Mesodermal cell (in vitro differentiated cells): Measurements from ENCODE around the gene NHEJ1.

Experiments used
- H3K27ac ChIP-seq: 2 replicates; pipeline ENCODE4 v1.7.0; 2013; ENCODE audit warnings: mild to moderate bottlenecking, low read depth, low read length, moderate library complexity; ENCODE audit not compliant: severe bottlenecking
- H3K36me3 ChIP-seq: 2 replicates; pipeline ENCODE4 v1.7.1; 2013; ENCODE audit warnings: mild to moderate bottlenecking, low read length, moderate library complexity; ENCODE audit not compliant: control insufficient read depth, insufficient read depth
- H3K4me1 ChIP-seq: one replicate; pipeline ENCODE4 v1.7.1; 2013; ENCODE audit warnings: mild to moderate bottlenecking, low read length; ENCODE audit not compliant: insufficient read depth, control insufficient read depth, poor library complexity, severe bottlenecking
- H3K4me3 ChIP-seq: 2 replicates; pipeline ENCODE4 v1.7.0; 2013; ENCODE audit warnings: low read length, control low read depth, mild to moderate bottlenecking; ENCODE audit not compliant: insufficient read depth, poor library complexity, severe bottlenecking; ENCODE audit errors: extremely low read depth
- H3K9me3 ChIP-seq: 2 replicates; pipeline ENCODE4 v1.7.1; 2013; ENCODE audit warnings: mild to moderate bottlenecking, low read length, moderate library complexity; ENCODE audit not compliant: control insufficient read depth
- WGBS, 2 experiments: methylation state at CpG; one replicate each; pipeline ENCODE4 v1.1.5; 2013; ENCODE audit warnings: missing lambda C conversion rate in 2 of 2; ENCODE audit not compliant: insufficient coverage in 2 of 2; 5-methylcytosine and 5-hydroxymethylcytosine counted together

NHEJ1 gene

GRCh38 chr2:219032051-219032745, 128.4 kb downstream of the NHEJ1 start:
- no peak overlapping the region for H3K27ac ChIP-seq
- H3K4me1 ChIP-seq, result no peaks in the 10 kb centered on the region
- no peaks in the 10 kb centered on the region for H3K9me3 ChIP-seq
- no peaks in the 10 kb centered on the region for H3K36me3 ChIP-seq
- H3K4me3 ChIP-seq, result no peak overlapping the region
- 87 to 88% methylated on average over 17 to 22 of the region's 23 CpGs for WGBS, 2 experiments

GRCh38 chr2:219031005-219031738, 129.4 kb downstream of the NHEJ1 start:
- no peaks in the 10 kb centered on the region for H3K36me3 ChIP-seq
- H3K27ac ChIP-seq, result no peak overlapping the region
- no peak overlapping the region for H3K4me3 ChIP-seq
- no peaks in the 10 kb centered on the region for H3K9me3 ChIP-seq
- WGBS, 2 experiments, result 90% methylated on average over 16 to 19 of the region's 21 CpGs
- H3K4me1 ChIP-seq, result no peaks in the 10 kb centered on the region

- Histone ChIP-seq H3K36me3 (no peaks in the 10 kb centered on the region), H3K27ac (no peak overlapping the region), H3K4me1 (no peaks in the 10 kb centered on the region), H3K9me3 (no peaks in the 10 kb centered on the region), H3K4me3 (no peak overlapping the region)
- 88% methylated on average over 13 of the region's 16 CpGs for whole genome bisulfite sequencing, 2 experiments
Observed at GRCh38 chr2:219030177-219030940, 130.3 kb downstream of the NHEJ1 start.

- Histone ChIP-seq H3K4me3 (no peak overlapping the region), H3K9me3 (no peaks in the 10 kb centered on the region), H3K36me3 (no peaks in the 10 kb centered on the region), H3K4me1 (no peaks in the 10 kb centered on the region), H3K27ac (no peak overlapping the region)
- WGBS, 2 experiments, result 40 to 60% methylated on average over 7 to 8 of the region's 9 CpGs
Observed at GRCh38 chr2:219029829-219030165, 130.8 kb downstream of the NHEJ1 start.

- Histone ChIP-seq H3K36me3 (no peaks in the 10 kb centered on the region), H3K4me1 (no peaks in the 10 kb centered on the region), H3K27ac (no peak overlapping the region), H3K9me3 (no peaks in the 10 kb centered on the region), H3K4me3 (no peak overlapping the region)
- WGBS, 2 experiments, result 72 to 74% methylated on average over 12 to 13 of the region's 13 CpGs
Observed at GRCh38 chr2:219028996-219029828, 131.4 kb downstream of the NHEJ1 start.

- no peak overlapping the region for H3K27ac ChIP-seq
- H3K4me3 ChIP-seq, result no peak overlapping the region
- no peaks in the 10 kb centered on the region for H3K9me3 ChIP-seq
- WGBS, 2 experiments, result 25 to 80% methylated on average over 1 to 5 of the region's 5 CpGs
- H3K36me3 ChIP-seq, result no peaks in the 10 kb centered on the region
- no peaks in the 10 kb centered on the region for H3K4me1 ChIP-seq
Observed at GRCh38 chr2:219028141-219028540, 132.5 kb downstream of the NHEJ1 start.

- Histone ChIP-seq H3K36me3 (no peaks in the 10 kb centered on the region), H3K9me3 (no peaks in the 10 kb centered on the region), H3K4me3 (no peak overlapping the region), H3K4me1 (no peaks in the 10 kb centered on the region), H3K27ac (no peak overlapping the region)
- 91 to 93% methylated on average over 16 to 21 of the region's 22 CpGs for WGBS, 2 experiments
Observed at GRCh38 chr2:219027511-219028055, 133.0 kb downstream of the NHEJ1 start.

- no peak overlapping the region for H3K4me3 ChIP-seq
- H3K27ac ChIP-seq, result no peak overlapping the region
- WGBS, 2 experiments, result 72 to 77% methylated on average over 6 to 7 of the region's 7 CpGs
- no peaks in the 10 kb centered on the region for H3K4me1 ChIP-seq
- H3K36me3 ChIP-seq, result no peaks in the 10 kb centered on the region
- no peaks in the 10 kb centered on the region for H3K9me3 ChIP-seq
Observed at GRCh38 chr2:219026946-219027345, 133.7 kb downstream of the NHEJ1 start.

GRCh38 chr2:219025637-219026585, 134.7 kb downstream of the NHEJ1 start:
- no peak overlapping the region for H3K27ac ChIP-seq
- H3K4me1 ChIP-seq, result no peaks in the 10 kb centered on the region
- no peaks in the 10 kb centered on the region for H3K9me3 ChIP-seq
- H3K4me3 ChIP-seq, result no peak overlapping the region
- WGBS, 2 experiments, result 85 to 88% methylated on average over 13 to 14 of the region's 18 CpGs
- H3K36me3 ChIP-seq, result no peaks in the 10 kb centered on the region
